B cell (primary cell): Measurements from ENCODE around the gene HOXD12. TPM values are rescaled to one million over a fixed set of nuclear protein-coding genes. Genes with fewer than 3 reads are reported as not detected.

ENCODE experiments used
- ATAC-seq: fragments of 200-7000 bp; cut with Tn5 transposase; one replicate; pipeline ENCODE4 v1.10.0; 2021; ENCODE audit warnings: low read depth, mild to moderate bottlenecking, moderate number of reproducible peaks, moderate library complexity
- CTCF ChIA-PET: fragments of 350-600 bp; sonication (Branson Sonifier 250); formaldehyde crosslinking; loops from one replicate; lab custom pipeline; 2021; ENCODE audit warnings: antibody characterized with exemption, inconsistent platforms; lab: Charles Lee
- POLR2A ChIA-PET: fragments of 350-600 bp; sonication (Branson Sonifier 250); formaldehyde crosslinking; loops from one replicate; lab custom pipeline; 2021; ENCODE audit warnings: antibody characterized with exemption; lab: Charles Lee
- DNase-seq: peaks from one replicate; pipeline ENCODE4 v3.0.0; 2013
- H2AFZ ChIP-seq: 2 replicates; pipeline ENCODE4 v1.6.1; 2012; ENCODE audit warnings: mild to moderate bottlenecking, low read depth, low read length; ENCODE audit not compliant: insufficient read depth, poor library complexity, severe bottlenecking
- H3K27ac ChIP-seq, 2 donors: 1 replicate in 1 of 2; 2 replicates in 1 of 2; pipeline ENCODE4 v1.5.1; 2012 to 2013; ENCODE audit warnings: low read length in 2 of 2, mild to moderate bottlenecking in 2 of 2, moderate library complexity in 1 of 2
- H3K27me3 ChIP-seq, 4 experiments: fragments of 200-600 bp in 1 of 4; sonication (generic) in 1 of 4; replicated peaks in 1 of 4; 1 replicate in 2 of 4; 2 replicates in 2 of 4; pipeline versions ENCODE4 v1.6.1 to v1.7.0; 2013 to 2016; ENCODE audit warnings: low read length in 3 of 4, mild to moderate bottlenecking in 2 of 4, mixed read lengths in 1 of 4, moderate library complexity in 1 of 4; ENCODE audit not compliant: insufficient read depth in 4 of 4, control insufficient read depth in 3 of 4; ENCODE audit errors: control extremely low read depth in 1 of 4
- H3K36me3 ChIP-seq, 2 experiments: replicated peaks in 1 of 2; 1 replicate in 1 of 2; 2 replicates in 1 of 2; pipeline versions ENCODE4 v1.6.1 to v1.7.1; 2013; ENCODE audit warnings: low read length in 1 of 2; ENCODE audit not compliant: insufficient read depth in 2 of 2, control insufficient read depth in 1 of 2; ENCODE audit errors: control extremely low read depth in 1 of 2, extremely low read depth in 1 of 2
- H3K4me1 ChIP-seq, 2 donors: fragments of 200-600 bp in 1 of 2; sonication (generic) in 1 of 2; 1 replicate in 1 of 2; 2 replicates in 1 of 2; pipeline versions ENCODE4 v1.5.1 to v1.6.1; 2013 to 2017; ENCODE audit warnings: low read length in 2 of 2; ENCODE audit not compliant: control insufficient read depth in 2 of 2, insufficient read depth in 2 of 2
- H3K4me2 ChIP-seq: replicated peaks from 2 replicates; pipeline ENCODE3; 2012; ENCODE audit warnings: mild to moderate bottlenecking, low read depth, low read length; ENCODE audit not compliant: poor library complexity, severe bottlenecking
- H3K4me3 ChIP-seq, 5 experiments: fragments of 200-600 bp in 1 of 5; sonication (generic) in 1 of 5; 1 replicate in 3 of 5; 2 replicates in 2 of 5; pipeline versions ENCODE4 v1.5.1 to v1.7.0; 2011 to 2016; ENCODE audit warnings: low read length in 4 of 5, mild to moderate bottlenecking in 4 of 5, low read depth in 2 of 5, control low read depth in 1 of 5, moderate library complexity in 1 of 5; ENCODE audit not compliant: insufficient read depth in 1 of 5; ENCODE audit errors: control extremely low read depth in 1 of 5, extremely low read depth in 1 of 5
- H3K79me2 ChIP-seq: fragments of 200-600 bp; sonication (generic); one replicate; pipeline ENCODE4 v1.6.0; 2016; ENCODE audit warnings: low read length; ENCODE audit not compliant: control insufficient read depth, insufficient read depth
- H3K9ac ChIP-seq: fragments of 200-600 bp; sonication (generic); 2 replicates; pipeline ENCODE4 v1.6.1; 2017; ENCODE audit warnings: mild to moderate bottlenecking, low read length, moderate library complexity
- H3K9me3 ChIP-seq, 3 donors: one replicate each; pipeline versions ENCODE4 v1.6.1 to v1.7.1; 2013; ENCODE audit warnings: low read length in 2 of 3; ENCODE audit not compliant: control insufficient read depth in 2 of 3, insufficient read depth in 1 of 3; ENCODE audit errors: control extremely low read depth in 1 of 3
- H4K20me1 ChIP-seq: 2 replicates; pipeline ENCODE4 v1.6.0; 2012; ENCODE audit warnings: mild to moderate bottlenecking, low read length; ENCODE audit not compliant: insufficient read depth, control insufficient read depth, poor library complexity, severe bottlenecking
- H3K27ac Mint-ChIP-seq: one replicate; pipeline ENCODE4 v1.8.0; 2021; ENCODE audit warnings: mixed read lengths
- H3K27me3 Mint-ChIP-seq: one replicate; pipeline ENCODE4 v1.8.0; 2021; ENCODE audit warnings: mixed read lengths
- H3K4me1 Mint-ChIP-seq: one replicate; pipeline ENCODE4 v1.8.0; 2021; ENCODE audit warnings: mixed read lengths
- H3K4me3 Mint-ChIP-seq: one replicate; pipeline ENCODE4 v1.8.0; 2021; ENCODE audit warnings: mixed read lengths
- H3K9me3 Mint-ChIP-seq: one replicate; pipeline ENCODE4 v1.8.0; 2022; ENCODE audit warnings: mixed read lengths; ENCODE audit not compliant: insufficient read depth
- CTCF ChIP-seq: fragments of 200-600 bp; IDR thresholded peaks from one replicate; pipeline ENCODE4 v1.8.0; 2022; ENCODE audit warnings: antibody characterized with exemption, mild to moderate bottlenecking
- EZH2 ChIP-seq: IDR thresholded peaks from 2 replicates; pipeline ENCODE4 v1.6.1; 2012; ENCODE audit warnings: borderline replicate concordance, low read depth, mild to moderate bottlenecking, moderate library complexity, low read length; ENCODE audit not compliant: insufficient read depth, poor library complexity, severe bottlenecking
- WGBS: methylation state at CpG from one replicate; pipeline ENCODE4 v1.1.5; 2013; ENCODE audit warnings: missing lambda C conversion rate; ENCODE audit not compliant: insufficient coverage; 5-methylcytosine and 5-hydroxymethylcytosine counted together
- intact Hi-C: fragments of 100-400 bp; cut with micrococcal nuclease; formaldehyde crosslinking; loops from one replicate; pipeline ENCODE4 v1.10.0; 2022
- polyA plus RNA-seq: library from polyadenylated mRNA; depleted of rRNA; stranded (reverse); fragments of >200 nt; gene quantifications from 2 replicates; pipeline ENCODE4 v1.2.3, GENCODE V29; 2012
- total RNA-seq, 2 donors: library from RNA; stranded (reverse); fragments of 120-200 nt in 1 of 2; gene quantifications; 1 replicate in 1 of 2; 2 replicates in 1 of 2; pipeline versions ENCODE4 v1.2.3 to v1.2.4, GENCODE V29; 2013 to 2022

Gene HOXD12
- total and polyA plus RNA-seq, 2 donors (not counting 1 experiment from before 2014, with no cell fraction given), result not detected

GRCh38 chr2:176114120-176114929, 14.7 kb downstream of the HOXD12 start:
- Histone ChIP-seq H2AFZ (no peak overlapping the region), H3K4me3 (no peak overlapping the region), H3K79me2 (no peaks in the 10 kb centered on the region), H3K4me2 (no peak overlapping the region), H3K4me1 (peaks cover 0 to 10% of the 10 kb centered on the region in 2 donors), H4K20me1 (no peaks in the 10 kb centered on the region), H3K9me3 (peaks cover 0 to 55% (median 2%) of the 10 kb centered on the region in 3 donors), H3K27me3 (peaks cover 0 to 95% (median 77%) of the 10 kb centered on the region in 4 experiments), H3K9ac (no peak overlapping the region), H3K36me3 (no peaks in the 10 kb centered on the region), H3K27ac (no peak overlapping the region)
- peaks cover 82% of the 10 kb centered on the region for H3K27me3 Mint-ChIP-seq
- ATAC-seq (no peak), DNase-seq (no peak)
- peaks cover 4% of the 10 kb centered on the region for H3K9me3 Mint-ChIP-seq
- intact Hi-C loops, result no loop called here
- POLR2A ChIA-PET, result no interaction called here
- no peak overlapping the region for H3K27ac Mint-ChIP-seq
- H3K4me1 Mint-ChIP-seq, result peaks cover 8% of the 10 kb centered on the region
- 15% methylated on average over 23 of the region's 26 CpGs for WGBS
- H3K4me3 Mint-ChIP-seq, result no peak overlapping the region
- no peak for TF ChIP-seq EZH2
- TF ChIP-seq CTCF, result no peak
- CTCF ChIA-PET, result interaction anchor here (0.6 to 1.0 kb wide), 2 partner anchors 13 to 40 kb away, joined by 3 read pairs; no protein-coding TSS in a partner anchor

GRCh38 chr2:176114930-176115625, 15.5 kb downstream of the HOXD12 start:
- CTCF ChIA-PET, result interaction anchor here (1.0 to 1.7 kb wide), 2 partner anchors 12 to 1033 kb away, joined by 3 read pairs; no protein-coding TSS in a partner anchor
- Mint-ChIP-seq H3K27ac (no peak overlapping the region), H3K4me3 (no peak overlapping the region), H3K27me3 (peaks cover 84% of the 10 kb centered on the region), H3K9me3 (peaks cover 4% of the 10 kb centered on the region), H3K4me1 (peaks cover 8% of the 10 kb centered on the region)
- no peak for DNase-seq
- Histone ChIP-seq H2AFZ (no peak overlapping the region), H3K27me3 (peaks cover 0 to 95% (median 75%) of the 10 kb centered on the region in 4 experiments), H3K9me3 (peaks cover 0 to 55% (median 2%) of the 10 kb centered on the region in 3 donors), H3K4me2 (no peak overlapping the region), H3K27ac (no peak overlapping the region), H3K9ac (no peak overlapping the region), H3K79me2 (no peaks in the 10 kb centered on the region), H3K4me3 (no peak overlapping the region), H3K4me1 (peaks cover 0 to 10% of the 10 kb centered on the region in 2 donors), H3K36me3 (no peaks in the 10 kb centered on the region), H4K20me1 (no peaks in the 10 kb centered on the region)
- WGBS, result 7% methylated on average over 9 of the region's 16 CpGs
- POLR2A ChIA-PET, result no interaction called here
- intact Hi-C loops, result no loop called here
- ATAC-seq, result no peak
- TF ChIP-seq CTCF (no peak), EZH2 (no peak)
